HG03439 (cell line): Measurements from ENCODE around the gene TNPO3.
"Not testable (repeated sequence)": the region's sequence is repeated elsewhere in the genome, so short reads cannot be mapped to it uniquely, and the experiment has no call there.

Experiments used
- ATAC-seq: cut with Tn5 transposase; IDR thresholded peaks from one replicate; pipeline ENCODE4 v1.9.1; 2021; ENCODE audit warnings: mild to moderate bottlenecking, moderate library complexity; ENCODE audit not compliant: unreplicated experiment

The TNPO3 gene

DNA sequence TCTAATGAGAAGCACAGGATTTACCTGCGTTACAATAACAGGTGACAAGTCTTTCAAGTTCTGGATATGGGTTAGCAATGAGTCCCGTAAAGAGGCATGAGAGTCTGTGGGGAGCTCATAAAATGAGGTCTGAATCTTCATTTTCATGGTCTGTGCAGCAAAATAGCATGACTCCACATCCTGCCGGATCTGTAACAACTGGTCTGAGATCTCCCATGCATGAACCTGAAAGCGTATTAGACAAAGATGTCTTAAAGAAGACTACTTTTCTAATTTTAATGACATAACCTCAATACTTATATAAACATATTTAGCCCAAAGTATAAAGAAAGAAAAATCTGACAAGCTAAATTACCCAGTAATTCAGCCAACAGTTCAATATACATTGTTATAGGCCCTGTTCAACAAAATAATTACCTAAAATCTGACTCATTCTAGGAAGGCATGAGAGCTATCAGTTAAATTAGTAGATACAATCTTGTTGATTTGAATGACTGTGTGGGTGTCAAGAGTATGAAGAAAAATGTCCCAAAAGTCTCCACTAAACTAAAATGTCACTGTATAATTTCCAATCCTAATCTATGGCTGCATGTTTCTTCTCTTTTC lies 36.9 kb downstream of the TNPO3 start:
- peak; percentile 58 for ATAC-seq

DNA sequence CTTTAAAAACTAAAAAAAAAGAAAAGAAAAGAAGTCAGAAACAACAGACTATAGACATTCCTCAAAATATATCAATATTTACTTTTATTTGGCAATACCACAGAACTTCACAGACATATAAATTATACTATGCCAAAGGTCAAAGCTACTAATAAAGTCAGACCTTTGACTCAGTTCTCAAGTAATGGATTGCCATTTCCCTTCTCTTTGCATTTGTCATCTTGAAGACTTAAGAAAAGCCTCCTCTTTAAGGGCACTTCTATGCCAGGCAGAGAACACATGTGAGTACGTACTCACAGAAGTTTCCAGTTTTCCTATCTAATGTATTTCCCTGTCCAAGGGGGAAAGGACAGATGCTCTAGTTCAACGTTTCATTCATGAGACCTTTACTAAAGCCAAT lies 37.6 kb downstream of the TNPO3 start:
- ATAC-seq, result no peak

DNA sequence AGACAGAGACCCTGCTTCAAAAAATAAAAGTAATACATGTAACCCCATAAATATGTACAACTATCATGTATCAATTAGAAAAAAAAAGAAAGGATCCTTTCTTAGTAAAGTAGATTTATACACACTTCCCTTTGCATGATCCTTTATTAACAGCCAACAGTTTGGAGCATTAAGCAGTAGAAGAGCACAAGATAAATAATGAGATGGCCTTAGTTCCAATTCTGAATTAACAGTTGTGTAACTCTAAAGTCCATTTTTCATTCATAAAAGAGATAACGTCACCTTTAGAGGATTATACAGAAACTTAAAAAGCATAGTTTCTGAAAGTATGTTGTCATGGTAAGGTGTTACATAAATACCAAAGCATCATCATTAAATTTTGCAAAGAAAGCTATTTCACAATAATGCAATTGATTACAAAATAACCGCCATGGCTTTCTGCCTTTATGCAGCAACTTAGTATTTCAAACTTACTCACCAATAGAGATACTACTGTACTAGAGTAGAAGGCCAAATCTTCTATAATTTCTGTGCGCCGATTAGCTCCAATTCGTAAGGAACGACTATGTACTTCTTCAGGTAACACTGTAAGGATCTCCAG lies 40.3 kb downstream of the TNPO3 start:
- ATAC-seq, result no peak

DNA sequence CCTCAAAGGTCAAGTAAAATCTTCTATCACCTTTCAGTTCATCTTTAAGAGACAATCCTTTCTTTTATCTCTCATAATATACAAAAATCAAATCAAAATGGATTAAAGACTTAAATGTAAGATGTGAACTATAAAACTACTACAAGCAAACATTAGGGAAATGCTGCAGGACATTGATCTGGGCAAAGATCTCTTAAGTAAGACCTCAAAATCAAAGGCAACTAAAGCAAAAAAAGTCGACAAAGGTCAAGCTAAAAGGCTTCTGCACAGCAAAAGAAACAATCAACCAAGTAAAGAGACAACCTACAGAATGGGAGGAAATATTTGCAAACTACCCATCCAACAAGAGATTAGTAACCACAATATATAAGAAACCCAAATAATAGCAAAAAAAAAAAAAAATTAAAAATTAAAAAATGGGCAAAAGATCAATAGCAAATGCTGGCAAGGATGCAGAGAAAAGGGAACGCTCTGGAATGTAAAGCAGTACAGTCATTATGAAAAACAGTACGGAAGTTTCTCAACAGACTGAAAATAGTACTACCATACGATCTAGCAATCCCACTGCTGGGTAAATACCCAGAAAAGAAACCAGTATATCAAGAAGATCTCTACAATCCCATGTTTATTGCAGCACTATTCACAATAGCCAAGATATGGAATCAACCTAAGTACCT lies 41.7 kb downstream of the TNPO3 start:
- no peak for ATAC-seq

DNA sequence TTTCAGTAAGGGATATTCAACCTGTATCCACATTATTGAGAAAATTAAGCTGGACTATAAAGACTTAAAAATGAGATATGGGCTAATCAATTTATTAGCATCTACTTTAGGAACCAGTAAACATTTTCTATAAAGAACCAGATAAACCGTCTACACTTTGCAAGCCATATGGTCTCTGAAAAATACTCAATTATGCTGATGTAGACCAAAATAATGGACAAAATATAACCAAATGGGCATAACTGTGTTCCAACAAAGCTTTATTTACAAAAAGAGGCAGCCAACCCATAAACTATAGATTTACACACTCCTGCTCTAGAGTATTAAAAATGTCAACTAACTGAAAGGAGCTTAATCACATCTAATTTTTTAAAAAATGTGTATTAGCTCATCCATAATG lies 42.3 kb downstream of the TNPO3 start:
- no peak for ATAC-seq

DNA sequence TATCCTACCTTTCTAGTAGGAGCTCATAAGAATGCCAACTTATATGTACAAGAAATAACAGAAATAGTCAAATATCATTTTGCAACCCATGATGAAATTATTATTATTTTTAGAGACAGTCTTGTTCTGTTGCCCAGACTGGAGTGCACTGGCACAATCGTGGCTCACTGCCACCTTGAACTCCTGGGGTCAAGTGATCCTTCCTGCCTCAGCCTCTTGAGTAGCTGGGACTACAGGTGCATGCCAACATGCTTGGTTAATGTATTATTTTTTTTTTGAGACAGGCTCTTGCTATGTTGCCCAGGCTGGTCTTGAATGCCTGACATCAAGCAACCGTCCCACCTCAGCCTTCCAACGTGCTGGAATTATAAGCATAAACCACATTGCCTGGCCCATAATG lies 44.8 kb downstream of the TNPO3 start:
- ATAC-seq, result no peak

DNA sequence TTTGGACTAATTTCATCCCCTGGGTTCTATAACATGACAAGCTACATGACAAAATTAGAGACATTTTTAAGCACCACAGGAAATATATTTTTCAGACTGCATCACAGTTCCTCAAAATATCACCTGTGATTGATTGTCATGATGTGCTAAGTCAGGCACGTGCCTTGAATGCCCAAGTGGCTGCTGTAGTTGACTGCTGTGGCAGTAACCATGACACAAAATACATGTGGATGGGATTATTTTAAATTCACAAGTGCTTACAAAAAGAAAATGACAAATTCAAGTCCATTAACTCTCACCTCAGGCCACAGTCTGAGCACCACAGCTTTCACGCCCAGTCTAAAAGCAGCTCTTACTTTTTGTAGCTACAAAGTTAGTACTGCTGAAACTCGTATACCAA lies 45.5 kb downstream of the TNPO3 start:
- ATAC-seq, result peak; percentile 69

DNA sequence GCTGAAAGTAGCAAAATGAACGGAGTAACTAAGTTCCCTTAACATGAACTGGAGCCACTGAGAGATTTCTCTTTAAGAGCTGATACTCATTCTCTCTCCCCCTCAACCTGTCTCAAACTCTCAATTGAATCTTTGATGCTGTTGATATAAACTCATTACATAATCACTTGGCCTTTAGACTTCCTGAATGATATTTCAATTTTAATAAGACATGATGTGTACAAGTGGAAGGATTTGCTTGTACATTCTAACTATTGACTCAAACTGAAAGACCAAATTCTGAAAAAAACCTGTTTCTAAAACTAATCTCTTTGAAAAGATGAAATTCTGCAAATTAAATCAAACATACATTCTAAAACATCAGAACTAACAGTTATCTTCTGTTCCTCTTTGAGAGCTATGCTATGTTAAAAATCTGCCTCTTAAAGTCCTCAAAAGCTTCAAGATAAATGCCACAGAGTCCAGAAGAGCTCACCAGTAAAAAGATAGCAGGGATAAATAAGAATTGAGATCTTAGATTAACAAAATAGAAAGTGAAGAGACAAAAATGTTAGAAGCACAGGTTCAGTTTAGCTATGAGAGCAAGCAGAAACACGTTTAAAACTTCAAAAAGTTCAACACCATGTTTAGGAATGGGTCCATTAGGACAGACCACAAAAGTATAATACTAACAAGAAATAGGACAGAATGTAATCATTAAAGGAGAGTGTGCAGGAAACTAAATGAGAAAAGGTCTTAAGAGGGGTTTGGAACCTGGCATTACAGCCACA lies 46.1 kb downstream of the TNPO3 start:
- peak; percentile 17 for ATAC-seq

DNA sequence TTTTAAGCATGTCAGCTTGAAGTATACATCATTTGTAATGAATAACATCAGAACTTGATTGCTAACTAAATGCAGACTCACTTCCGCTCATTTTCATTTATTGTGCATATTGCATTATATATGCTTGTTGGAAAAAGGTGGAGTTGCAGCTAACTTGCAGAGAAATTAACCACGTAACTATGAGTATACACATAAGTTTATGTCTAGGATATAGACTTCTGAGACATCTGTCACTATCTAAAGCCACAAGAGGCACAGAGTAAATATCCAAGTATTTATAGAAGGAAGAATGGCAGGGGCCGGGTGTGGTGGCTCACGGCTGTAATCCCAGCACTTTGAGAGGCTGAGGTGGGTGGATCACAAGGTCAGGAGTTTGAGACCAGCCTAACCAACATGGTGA lies 47.3 kb downstream of the TNPO3 start:
- no peak for ATAC-seq

DNA sequence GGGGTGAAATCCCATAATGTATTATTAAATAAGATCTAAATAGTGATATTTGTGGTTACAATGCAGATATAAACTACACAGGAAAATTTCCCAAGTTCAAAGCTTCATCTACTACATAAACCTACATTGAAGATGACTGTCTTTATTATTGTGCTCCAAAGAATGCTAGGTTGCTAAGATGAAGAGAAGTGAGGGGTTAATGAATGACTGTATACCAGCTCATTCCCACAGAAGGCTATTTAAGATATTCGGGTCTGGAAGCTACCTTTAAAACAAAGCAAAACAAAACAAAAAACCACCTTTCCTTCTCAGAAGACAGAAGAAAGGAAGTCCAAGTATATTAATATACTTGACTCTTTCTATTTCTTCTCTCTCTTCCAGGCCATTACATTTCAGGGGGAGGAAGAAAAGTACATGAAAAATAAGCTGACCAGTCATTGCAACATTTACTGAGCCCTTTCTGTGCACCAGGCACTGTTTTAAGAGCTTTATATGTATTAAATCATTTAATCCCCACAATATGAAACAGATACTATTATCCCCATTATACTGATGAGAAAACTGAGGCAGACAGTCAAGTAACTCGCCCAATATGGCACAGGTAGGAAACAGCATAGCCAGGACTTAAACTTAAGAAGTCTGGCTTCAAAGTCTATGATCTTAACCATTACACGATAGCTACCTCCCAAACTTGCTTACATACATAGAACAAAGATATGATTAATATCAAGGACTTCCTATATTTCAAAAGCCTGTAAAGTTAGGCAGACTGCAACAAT lies 48.1 kb downstream of the TNPO3 start:
- ATAC-seq, result no peak

DNA sequence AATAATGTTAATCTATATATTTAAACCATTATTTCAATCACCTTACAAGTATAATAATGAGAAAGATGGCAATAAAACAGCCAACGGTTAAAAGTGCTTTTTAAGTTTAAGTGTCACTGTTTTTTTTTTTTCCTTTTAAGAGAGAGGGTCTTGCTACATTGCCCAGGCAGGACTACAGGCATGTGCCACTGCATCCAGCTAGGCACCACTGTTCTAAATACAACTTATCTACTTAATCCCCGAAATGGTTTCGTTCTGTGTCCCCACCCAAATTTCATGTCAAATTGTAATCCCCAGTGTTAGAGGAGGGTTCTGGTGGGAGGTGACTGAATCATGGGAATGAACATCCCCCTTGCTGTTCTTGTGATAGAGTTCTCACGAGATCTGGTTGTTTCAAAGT lies 49.7 kb downstream of the TNPO3 start:
- no peak for ATAC-seq

DNA sequence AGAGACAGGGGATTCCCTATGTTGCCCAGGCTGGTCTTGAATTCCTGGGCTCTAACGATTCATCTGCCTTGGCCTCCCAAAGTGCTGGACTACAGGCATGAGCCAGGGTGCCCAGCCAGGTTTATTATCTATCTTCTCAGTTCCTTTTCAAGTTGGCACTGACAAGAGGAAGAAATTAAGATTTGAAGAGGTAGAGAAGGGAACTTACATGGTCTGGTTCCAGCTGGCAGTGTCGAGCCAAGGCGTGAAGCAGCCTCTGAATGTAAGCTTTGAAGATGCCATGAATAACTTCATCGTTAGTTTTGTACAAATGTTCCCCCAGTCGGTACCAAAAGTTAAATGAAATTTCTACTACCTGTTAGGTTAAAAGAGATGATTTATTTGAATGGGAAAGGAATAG lies 57.7 kb downstream of the TNPO3 start:
- ATAC-seq, result no peak

DNA sequence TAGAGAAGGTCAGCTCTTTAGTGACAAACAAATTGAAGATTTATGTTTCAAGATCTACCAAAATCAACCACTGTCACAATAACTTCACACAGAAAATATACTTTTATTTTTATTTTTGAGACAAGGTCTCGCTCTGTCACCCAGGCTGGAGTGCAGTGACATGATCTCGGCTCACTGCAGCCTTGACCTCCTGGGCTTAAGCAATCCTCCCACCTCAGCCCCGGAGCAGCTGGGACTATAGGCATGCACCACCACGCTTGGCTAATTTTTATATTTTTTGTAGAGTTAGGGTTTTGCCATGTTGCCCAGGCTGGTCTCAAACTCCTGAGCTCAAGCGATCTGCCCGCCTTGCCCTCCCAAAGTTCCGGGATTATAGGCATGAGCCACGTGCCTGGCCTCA lies 60.4 kb downstream of the TNPO3 start:
- not testable (repeated sequence) for ATAC-seq

DNA sequence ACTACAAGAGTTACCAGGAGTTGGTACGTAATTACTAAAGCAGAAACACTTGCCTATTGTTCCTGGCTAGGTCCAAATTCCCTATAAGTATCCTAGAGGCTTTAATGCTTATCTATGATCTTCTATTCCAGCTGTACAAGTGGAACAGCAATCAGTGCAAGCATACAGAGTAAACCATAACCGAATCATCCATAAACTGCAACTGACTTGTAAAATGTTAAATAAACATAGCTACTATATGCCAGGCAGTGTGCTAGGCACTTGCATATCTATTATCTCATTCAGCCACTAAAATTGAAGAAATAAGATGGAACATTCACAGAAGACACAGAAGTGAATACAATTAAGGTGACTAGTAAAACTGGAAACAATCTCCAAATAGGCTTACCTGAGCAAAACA lies 61.5 kb downstream of the TNPO3 start:
- ATAC-seq, result no peak

DNA sequence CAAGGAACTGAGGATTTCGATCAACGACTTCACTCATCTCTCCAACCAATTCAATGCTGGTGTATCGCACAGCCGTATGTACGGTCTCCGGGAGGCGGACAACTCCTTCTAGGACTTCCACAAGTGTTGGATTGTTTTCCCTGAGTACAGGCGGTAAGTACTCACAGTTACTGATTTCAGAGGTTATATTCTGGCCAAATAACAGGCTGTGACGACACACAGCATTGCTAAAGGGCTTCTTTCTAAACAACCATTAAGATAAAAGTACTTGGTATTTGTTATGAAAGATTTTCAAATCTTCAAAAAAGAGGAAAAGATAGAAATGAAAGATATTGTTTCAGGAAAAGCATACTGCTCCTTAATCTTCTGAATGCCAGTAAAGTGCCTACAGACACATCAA lies 65.0 kb downstream of the TNPO3 start:
- ATAC-seq, result no peak

DNA sequence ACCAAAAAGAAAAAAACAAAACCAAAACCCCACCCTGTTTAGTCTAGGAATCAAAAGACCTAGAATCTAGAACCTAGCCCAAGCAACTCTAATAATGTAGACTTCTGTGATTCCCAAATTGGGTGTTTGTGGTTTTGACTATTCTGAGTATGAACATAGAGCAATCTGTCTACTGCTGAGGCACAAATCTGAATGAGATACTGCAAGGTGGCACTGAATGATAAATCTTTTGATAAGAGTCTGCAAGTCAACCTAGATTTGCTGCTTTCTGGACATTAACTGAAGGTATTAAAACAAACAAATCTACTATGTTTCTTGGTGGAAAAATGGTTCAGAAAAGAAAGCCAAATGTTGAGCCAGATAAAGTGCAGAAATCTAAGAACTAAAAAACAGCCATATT lies 66.5 kb downstream of the TNPO3 start:
- no peak for ATAC-seq

DNA sequence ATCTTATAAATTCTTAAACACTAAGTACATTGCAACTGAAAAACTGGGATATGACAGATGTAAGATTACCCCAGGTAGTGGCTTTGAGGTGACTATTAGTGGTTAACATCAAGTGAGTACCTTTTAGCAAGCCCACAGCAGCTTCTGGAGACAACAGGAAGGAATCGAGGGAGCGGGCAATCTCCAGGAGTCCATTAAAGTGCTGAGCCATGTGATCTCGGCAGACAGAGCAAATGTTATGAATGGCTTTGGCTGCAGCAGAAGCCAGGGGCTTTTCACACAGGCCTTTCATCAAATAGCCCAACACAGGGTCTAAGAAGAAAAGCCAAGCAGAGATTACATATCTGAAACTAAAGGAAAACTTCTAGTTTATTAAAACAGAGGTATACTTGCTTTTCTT lies 68.3 kb downstream of the TNPO3 start:
- ATAC-seq, result no peak

DNA sequence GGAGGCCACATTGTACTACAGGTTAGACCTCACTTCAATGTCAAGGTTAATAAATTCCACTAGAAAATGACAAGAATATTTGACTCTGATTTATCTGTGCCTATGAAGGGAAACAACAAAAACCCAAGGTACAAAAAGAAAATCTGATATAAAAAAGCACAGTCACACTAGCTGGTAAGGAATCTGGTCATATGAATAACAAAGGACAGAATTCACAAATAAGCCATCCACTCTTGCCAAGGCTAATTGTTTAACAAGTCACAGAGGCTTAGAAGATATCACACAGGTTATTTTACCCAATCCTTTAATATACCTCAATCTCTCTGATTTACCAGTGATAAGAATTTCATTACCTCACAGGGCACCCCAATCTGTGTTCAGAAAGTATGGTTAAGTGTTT lies 69.3 kb downstream of the TNPO3 start:
- ATAC-seq, result no peak

DNA sequence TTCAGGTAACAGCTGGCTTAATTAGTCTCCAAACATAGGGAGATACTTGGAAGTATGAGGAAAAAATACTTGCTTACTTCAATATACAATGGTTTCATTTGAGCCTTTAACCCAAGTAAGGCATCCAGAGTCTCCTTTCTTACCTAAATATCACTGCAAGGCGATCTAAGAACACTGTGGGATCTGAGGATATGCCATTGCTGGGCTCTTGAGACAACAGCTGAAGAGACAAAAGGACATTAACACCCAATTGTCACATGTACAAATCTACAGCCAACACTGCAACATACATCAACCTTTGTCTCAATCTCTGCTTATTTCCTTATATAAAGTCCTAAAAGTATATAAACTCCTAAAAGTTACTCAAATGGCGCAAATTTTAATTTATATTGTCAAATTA lies 72.8 kb downstream of the TNPO3 start:
- ATAC-seq, result no peak

DNA sequence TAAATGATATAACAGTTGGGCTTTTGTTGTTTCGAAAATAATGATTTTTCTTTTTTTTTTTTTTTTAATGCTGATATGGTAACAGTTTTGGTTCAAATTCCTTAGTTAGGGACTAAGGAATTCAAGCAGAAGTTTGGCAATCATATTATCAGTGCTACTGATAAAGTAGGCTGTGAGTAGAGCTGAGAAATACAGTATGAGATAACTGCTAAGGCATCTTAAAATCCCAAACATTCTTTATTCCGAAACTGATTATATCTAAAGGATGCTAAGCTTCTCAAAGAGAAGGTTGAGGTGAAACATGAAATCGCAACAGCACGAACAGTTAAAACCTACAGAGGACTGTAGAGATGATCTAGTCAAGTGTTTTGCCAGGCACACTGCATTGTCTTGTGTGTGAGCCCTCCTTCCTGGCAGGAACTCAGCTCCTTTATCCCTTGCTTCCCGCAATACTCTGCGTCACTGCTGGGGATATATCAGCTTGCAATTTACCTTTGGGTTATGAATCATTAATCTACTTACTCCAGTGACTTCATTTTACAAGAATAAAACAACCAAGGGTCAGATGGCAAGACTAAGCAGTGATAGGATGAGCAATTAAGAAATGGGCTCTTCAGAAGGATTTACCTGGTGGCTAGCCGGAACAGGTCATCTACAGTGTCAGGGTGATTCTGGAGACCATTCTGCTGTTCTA lies 80.5 kb downstream of the TNPO3 start:
- no peak for ATAC-seq

DNA sequence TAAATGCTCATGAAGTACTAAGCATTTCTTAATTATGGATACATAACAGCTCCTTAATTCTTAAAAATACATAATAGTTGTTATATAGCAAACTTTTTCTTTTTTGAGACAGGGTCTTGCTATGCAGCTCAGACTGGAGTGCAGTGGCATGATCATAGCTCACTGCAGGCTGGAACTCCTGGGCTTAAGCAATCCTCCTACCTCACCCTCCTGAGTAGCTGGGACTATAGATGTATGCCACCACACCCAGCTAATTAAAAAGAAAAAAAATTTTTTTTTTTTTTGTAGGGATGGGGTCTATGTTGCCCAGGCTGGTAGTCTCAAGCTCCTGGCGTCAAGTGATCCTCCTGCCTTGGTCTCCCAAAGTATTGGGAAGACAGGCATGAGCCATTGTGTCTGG lies 86.3 kb downstream of the TNPO3 start:
- no peak for ATAC-seq
